ENCODE results near the gene RANBP2.
"Not testable (repeated sequence)": the region's sequence is repeated elsewhere in the genome, so short reads cannot be mapped to it uniquely, and the experiment has no call there.

DNA sequence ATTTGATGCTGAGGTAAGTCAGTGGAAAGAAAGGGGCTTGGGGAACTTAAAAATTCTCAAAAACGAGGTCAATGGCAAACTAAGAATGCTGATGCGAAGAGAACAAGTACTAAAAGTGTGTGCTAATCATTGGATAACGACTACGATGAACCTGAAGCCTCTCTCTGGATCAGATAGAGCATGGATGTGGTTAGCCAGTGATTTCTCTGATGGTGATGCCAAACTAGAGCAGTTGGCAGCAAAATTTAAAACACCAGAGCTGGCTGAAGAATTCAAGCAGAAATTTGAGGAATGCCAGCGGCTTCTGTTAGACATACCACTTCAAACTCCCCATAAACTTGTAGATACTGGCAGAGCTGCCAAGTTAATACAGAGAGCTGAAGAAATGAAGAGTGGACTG lies 47.4 kb downstream of the RANBP2 start:
- not testable (repeated sequence) for TF ChIP-seq CTCF, POLR2A (IDR thresholded peaks at IDR 0.05)

Data from body of pancreas (tissue), 4 donors.